Measurements from ENCODE around the gene RASSF6. TPM values are rescaled to one million over a fixed set of nuclear protein-coding genes. Genes with fewer than 3 reads are reported as not detected.

Gene RASSF6
- total RNA-seq, 4 donors from 2014 or later, result 6.0 to 15.6 (median 13.5) TPM

GRCh38 chr4:73609706-73610105, 10.5 kb downstream of the RASSF6 start:
- Histone ChIP-seq H3K27ac (no peak overlapping the region), H3K9me3 (no peaks in the 10 kb centered on the region), H3K4me1 (peaks cover 11% of the 10 kb centered on the region), H3K4me3 (no peak overlapping the region), H3K36me3 (no peaks in the 10 kb centered on the region), H3K27me3 (no peaks in the 10 kb centered on the region)
- 79% methylated on average over 1 of the region's 1 CpG for WGBS
- no peak for DNase-seq (ENCODE audit: low spot score in 2 of 2)
- TF ChIP-seq POLR2A (IDR thresholded peaks at IDR 0.05) (no peak), CTCF (IDR thresholded peaks at IDR 0.05) (no peak), POLR2AphosphoS5 (IDR thresholded peaks at IDR 0.05) (no peak), EP300 (IDR thresholded peaks at IDR 0.05) (no peak)

- no peak for DNase-seq (ENCODE audit: low spot score in 2 of 2)
- no peaks in the 10 kb centered on the region for H3K27me3 ChIP-seq
- no peak overlapping the region for H3K4me3 ChIP-seq
- peak overlapping the region; percentile 46 for H3K27ac ChIP-seq
- no peaks in the 10 kb centered on the region for H3K9me3 ChIP-seq
- no peak for TF ChIP-seq POLR2AphosphoS5 (IDR thresholded peaks at IDR 0.05)
- 48% methylated on average over 3 of the region's 3 CpGs for WGBS
- H3K4me1 ChIP-seq, result peaks cover 11% of the 10 kb centered on the region
- no peaks in the 10 kb centered on the region for H3K36me3 ChIP-seq
Observed at GRCh38 chr4:73608689-73609594, 11.3 kb downstream of the RASSF6 start.

- Histone ChIP-seq H3K9me3 (no peaks in the 10 kb centered on the region), H3K36me3 (no peaks in the 10 kb centered on the region), H3K4me3 (no peak overlapping the region), H3K27ac (peak overlapping the region; percentile 4), H3K27me3 (no peaks in the 10 kb centered on the region), H3K4me1 (peaks cover 8% of the 10 kb centered on the region)
- TF ChIP-seq POLR2A (IDR thresholded peaks at IDR 0.05) (no peak), POLR2AphosphoS5 (IDR thresholded peaks at IDR 0.05) (no peak), CTCF (IDR thresholded peaks at IDR 0.05) (no peak), EP300 (IDR thresholded peaks at IDR 0.05) (no peak)
- no peak for DNase-seq (ENCODE audit: low spot score in 2 of 2)
Observed at GRCh38 chr4:73607375-73608033, 12.7 kb downstream of the RASSF6 start.

GRCh38 chr4:73606465-73606974, 13.7 kb downstream of the RASSF6 start:
- 88% methylated on average over 4 of the region's 4 CpGs for WGBS
- no peak for DNase-seq (ENCODE audit: low spot score in 2 of 2)

More at GRCh38 chr4:73606465-73606974, 13.7 kb downstream of the RASSF6 start:
- Histone ChIP-seq H3K27me3 (no peaks in the 10 kb centered on the region), H3K9me3 (no peaks in the 10 kb centered on the region), H3K36me3 (no peaks in the 10 kb centered on the region), H3K27ac (no peak overlapping the region), H3K4me3 (no peak overlapping the region), H3K4me1 (peaks cover 4% of the 10 kb centered on the region)
- TF ChIP-seq EP300 (IDR thresholded peaks at IDR 0.05) (no peak), POLR2A (IDR thresholded peaks at IDR 0.05) (no peak), POLR2AphosphoS5 (IDR thresholded peaks at IDR 0.05) (no peak), CTCF (IDR thresholded peaks at IDR 0.05) (no peak)
